ENCODE data around the gene MANEA.

MANEA gene

GRCh38 chr6:95587989-95588388, 10.7 kb downstream of the MANEA start:
- no peak for DNase-seq (ENCODE audit: low read depth in 3 of 3)

- DNase-seq (ENCODE audit: low read depth in 3 of 3), result no peak
Observed at GRCh38 chr6:95589067-95589466, 11.7 kb downstream of the MANEA start.

- no peak for DNase-seq (ENCODE audit: low read depth in 3 of 3)
Observed at GRCh38 chr6:95589826-95590570, 12.7 kb downstream of the MANEA start.

- no peak for DNase-seq (ENCODE audit: low read depth in 3 of 3)
Observed at GRCh38 chr6:95593025-95593424, 15.7 kb downstream of the MANEA start.

- DNase-seq (ENCODE audit: low read depth in 3 of 3), result no peak
Observed at GRCh38 chr6:95596021-95596420, 18.7 kb downstream of the MANEA start.

- DNase-seq (ENCODE audit: low read depth in 3 of 3), result no peak
Observed at GRCh38 chr6:95599706-95600105, 22.4 kb downstream of the MANEA start.

GRCh38 chr6:95601133-95601532, 23.8 kb downstream of the MANEA start:
- DNase-seq (ENCODE audit: low read depth in 3 of 3), result no peak

GRCh38 chr6:95614094-95614493, 36.8 kb downstream of the MANEA start:
- no peak for DNase-seq (ENCODE audit: low read depth in 3 of 3)

- DNase-seq (ENCODE audit: low read depth in 3 of 3), result no peak
Observed at GRCh38 chr6:95629551-95629950, 52.2 kb downstream of the MANEA start.

- DNase-seq (ENCODE audit: low read depth in 3 of 3), result no peak
Observed at GRCh38 chr6:95636552-95637431, 59.5 kb downstream of the MANEA start.

GRCh38 chr6:95648636-95649035, 71.3 kb downstream of the MANEA start:
- DNase-seq (ENCODE audit: low read depth in 3 of 3), result no peak

GRCh38 chr6:95649451-95649850, 72.1 kb downstream of the MANEA start:
- no peak for DNase-seq (ENCODE audit: low read depth in 3 of 3)

GRCh38 chr6:95654176-95654575, 76.8 kb downstream of the MANEA start:
- no peak for DNase-seq (ENCODE audit: low read depth in 3 of 3)

GRCh38 chr6:95658886-95659285, 81.6 kb downstream of the MANEA start:
- no peak for DNase-seq (ENCODE audit: low read depth in 3 of 3)

Measured in stimulated activated CD4-positive, alpha-beta T cell treated with anti-CD3 and anti-CD28 coated beads, TNF-alpha, amount 100 ng/mL, for 24 hours (primary cell).